ENCODE data around the gene TMPRSS12.
"Not testable (repeated sequence)": the region's sequence is repeated elsewhere in the genome, so short reads cannot be mapped to it uniquely, and the experiment has no call there.

Gene TMPRSS12

DNA sequence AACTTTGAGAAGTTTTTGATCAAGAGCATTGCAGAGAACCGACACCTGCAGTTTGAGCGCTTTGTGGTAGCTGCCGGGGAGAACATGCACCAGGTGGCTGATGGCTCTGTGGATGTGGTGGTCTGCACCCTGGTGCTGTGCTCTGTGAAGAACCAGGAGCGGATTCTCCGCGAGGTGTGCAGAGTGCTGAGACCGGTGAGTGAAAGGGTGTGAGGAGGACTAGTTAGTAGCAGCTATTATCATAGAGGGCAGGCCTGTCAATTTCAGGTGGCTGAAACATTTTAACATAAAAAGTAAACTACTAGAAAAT lies 82.6 kb downstream of the TMPRSS12 start:
- in situ Hi-C loops (cut with HindIII; ENCODE audit: low sequenced_read_pairs): loop anchor here (10.0 kb wide), 1 partner anchor 90 kb away; no protein-coding TSS in a partner anchor

DNA sequence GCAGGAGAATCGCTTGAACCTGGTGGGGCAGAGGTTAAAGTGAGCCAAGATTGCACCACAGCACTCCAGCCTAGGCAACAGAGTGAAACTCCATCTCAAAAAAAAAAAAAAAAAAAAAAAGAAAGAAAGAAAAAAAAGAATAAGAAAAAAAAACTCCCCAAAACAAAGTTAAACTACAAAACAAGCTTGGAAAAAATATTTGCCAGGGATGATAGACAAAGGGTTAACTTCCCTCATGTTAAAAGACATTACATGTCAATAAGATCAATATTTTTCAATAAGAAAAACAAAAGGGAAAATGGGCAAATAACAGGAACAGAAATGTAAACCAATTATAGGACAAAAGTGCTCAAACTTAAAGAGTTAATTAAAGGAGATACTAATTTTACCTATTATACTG lies 83.2 kb downstream of the TMPRSS12 start:
- in situ Hi-C loops (cut with HindIII; ENCODE audit: low sequenced_read_pairs): loop anchor here (10.0 kb wide), 1 partner anchor 91 kb away; no protein-coding TSS in a partner anchor

DNA sequence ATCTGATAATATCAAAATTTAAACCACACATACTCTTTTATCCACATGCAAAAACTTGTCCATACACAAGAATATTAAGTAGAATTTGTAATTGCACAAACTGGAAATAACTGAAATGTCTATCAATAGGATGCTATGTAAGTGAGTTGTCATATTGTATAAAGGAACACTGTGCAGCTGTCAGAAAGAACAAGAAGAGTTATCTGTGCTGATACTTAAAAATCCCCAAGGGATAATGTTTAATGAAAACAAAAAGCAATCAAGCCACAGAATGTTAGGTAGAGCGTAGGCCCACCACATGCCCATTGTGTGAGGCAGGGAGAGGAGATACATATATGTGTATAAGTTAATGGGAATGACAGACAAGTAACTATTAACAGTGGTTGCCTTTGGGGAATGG lies 83.7 kb downstream of the TMPRSS12 start:
- in situ Hi-C loops (cut with HindIII; ENCODE audit: low sequenced_read_pairs): loop anchor here (10.0 kb wide), 1 partner anchor 92 kb away; no protein-coding TSS in a partner anchor

DNA sequence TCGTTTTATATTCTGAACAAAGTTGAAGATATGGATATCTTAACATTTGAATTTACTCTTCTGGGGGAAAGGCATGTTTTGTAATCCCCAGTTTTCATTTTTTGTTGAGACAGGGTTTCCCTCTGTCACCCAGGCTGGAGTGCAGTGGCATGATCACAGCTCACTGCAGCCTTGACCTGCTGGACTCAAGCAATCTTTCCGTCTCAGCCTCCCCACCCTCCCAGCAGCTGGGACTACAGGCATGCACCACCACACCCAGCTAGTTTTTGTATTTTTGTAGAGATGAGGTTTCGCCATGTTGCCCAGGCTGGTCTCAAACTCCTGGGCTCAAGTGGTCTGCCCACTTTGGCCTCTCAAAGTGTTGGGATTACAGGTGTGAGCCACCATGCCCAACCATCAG lies 84.2 kb downstream of the TMPRSS12 start:
- in situ Hi-C loops (cut with HindIII; ENCODE audit: low sequenced_read_pairs): loop anchor here (10.0 kb wide), 1 partner anchor 92 kb away; no protein-coding TSS in a partner anchor

DNA sequence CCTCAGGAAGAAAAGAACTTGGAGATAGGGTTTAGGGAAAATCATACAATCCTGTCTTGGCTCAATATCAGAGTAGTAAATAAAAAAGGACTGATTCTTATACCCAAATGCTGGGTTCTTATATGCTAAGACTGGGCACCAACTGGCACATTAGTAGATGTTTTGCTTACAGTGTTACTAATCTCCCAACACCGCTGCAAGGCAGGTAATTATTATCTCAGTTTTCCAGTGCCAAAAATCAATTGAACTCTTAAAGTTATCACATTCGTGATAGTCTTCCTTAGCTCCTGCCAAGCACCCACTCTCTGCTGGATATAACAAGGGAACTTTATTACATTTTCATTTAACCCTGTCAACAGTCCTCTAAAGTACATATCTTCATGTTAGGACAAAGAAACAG lies 84.6 kb downstream of the TMPRSS12 start:
- in situ Hi-C loops (cut with HindIII; ENCODE audit: low sequenced_read_pairs): loop anchor here (10.0 kb wide), 1 partner anchor 93 kb away; no protein-coding TSS in a partner anchor

DNA sequence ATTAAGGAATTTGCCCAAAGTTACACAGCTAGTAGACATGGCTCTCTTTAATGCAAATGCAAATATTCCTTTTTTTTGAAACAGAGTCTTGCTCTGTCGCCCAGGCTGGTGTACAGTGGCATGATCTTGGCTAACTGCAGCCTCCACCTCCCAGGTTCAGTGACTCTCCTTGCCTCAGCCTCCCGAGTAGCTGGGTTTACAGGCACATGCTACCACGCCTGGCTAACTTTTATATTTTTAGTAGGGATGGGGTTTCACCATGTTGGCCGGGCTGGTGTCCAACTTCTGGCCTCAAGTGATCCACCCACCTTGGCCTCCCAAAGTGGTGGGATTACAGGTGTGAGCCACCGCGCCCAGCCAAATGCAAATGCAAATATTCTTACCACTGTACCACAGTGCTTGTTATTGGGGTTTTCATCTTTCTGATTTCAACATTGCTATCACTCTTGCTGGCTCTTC lies 85.1 kb downstream of the TMPRSS12 start:
- in situ Hi-C loops (cut with HindIII; ENCODE audit: low sequenced_read_pairs): loop anchor here (10.0 kb wide), 1 partner anchor 93 kb away; no protein-coding TSS in a partner anchor

DNA sequence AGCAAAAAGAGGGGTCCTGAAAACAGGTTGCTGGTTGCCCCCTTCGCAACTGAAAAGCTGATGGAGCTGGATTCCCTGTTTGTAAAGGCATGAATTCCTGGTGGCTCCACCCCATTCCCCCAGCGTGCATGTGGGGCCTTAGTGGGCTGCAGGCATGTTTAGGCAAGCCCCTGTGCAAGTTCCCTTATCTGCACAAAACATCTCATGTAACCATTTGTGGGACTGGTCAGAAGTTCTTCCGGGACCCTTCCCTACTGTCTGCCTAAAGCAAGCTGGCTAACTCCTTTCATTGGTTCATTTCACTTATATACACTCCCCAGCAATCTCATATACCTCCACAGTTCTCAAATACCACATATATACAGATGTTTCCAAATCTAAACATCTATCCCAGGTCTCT lies 85.7 kb downstream of the TMPRSS12 start:
- in situ Hi-C loops (cut with HindIII; ENCODE audit: low sequenced_read_pairs): loop anchor here (10.0 kb wide), 1 partner anchor 94 kb away; no protein-coding TSS in a partner anchor

DNA sequence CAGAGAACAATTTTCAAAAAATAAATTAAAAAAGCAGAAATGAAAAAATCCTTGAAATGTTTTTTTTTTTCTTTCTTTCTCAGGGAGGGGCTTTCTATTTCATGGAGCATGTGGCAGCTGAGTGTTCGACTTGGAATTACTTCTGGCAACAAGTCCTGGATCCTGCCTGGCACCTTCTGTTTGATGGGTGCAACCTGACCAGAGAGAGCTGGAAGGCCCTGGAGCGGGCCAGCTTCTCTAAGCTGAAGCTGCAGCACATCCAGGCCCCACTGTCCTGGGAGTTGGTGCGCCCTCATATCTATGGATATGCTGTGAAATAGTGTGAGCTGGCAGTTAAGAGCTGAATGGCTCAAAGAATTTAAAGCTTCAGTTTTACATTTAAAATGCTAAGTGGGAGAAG lies 87.1 kb downstream of the TMPRSS12 start:
- in situ Hi-C loops (cut with HindIII; ENCODE audit: low sequenced_read_pairs): loop anchor here (10.0 kb wide), 1 partner anchor 95 kb away; no protein-coding TSS in a partner anchor

DNA sequence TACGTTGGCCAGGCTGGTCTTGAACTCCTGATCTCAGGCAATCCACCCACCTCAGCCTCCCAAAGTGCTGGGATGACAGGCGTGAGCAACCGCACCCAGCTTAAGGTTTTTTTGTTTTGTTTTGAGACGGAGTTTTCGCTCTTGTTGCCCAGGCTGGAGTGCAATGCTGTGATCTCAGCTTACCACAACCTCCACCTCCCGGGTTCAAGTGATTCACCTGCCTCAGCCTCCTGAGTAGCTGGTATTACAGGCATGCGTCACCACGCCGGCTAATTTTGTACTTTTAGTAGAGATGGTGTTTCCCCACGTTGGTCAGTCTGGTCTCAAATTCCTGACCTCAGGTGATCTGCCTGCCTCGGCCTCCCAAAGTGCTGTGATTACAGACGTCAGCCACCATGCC lies 87.8 kb downstream of the TMPRSS12 start:
- in situ Hi-C loops (cut with HindIII; ENCODE audit: low sequenced_read_pairs): not testable (repeated sequence)

DNA sequence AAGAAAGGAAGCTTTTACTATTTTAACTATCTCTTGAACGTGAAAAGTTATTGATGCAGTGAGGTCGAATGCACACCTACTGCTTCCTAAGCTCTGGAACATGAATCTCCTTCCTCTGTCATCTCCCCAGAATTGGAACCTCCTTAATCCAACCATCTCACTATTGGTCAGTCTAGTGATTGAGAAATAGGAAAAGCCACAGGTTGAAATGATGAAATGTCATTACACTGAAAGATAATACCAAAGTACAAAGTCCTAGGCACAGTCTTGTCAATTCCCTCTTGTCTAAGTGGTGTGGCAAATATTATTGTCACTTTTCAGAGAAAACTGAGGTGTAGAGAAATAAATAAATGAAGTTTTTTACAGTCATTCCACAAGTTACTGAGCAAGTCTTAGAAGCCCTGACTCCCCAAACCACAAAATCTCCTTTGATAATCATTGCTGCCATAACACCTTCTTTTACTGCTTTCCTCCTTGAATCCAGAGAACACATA lies 90.1 kb downstream of the TMPRSS12 start:
- in situ Hi-C loops (cut with HindIII; ENCODE audit: low sequenced_read_pairs): no loop called here

DNA sequence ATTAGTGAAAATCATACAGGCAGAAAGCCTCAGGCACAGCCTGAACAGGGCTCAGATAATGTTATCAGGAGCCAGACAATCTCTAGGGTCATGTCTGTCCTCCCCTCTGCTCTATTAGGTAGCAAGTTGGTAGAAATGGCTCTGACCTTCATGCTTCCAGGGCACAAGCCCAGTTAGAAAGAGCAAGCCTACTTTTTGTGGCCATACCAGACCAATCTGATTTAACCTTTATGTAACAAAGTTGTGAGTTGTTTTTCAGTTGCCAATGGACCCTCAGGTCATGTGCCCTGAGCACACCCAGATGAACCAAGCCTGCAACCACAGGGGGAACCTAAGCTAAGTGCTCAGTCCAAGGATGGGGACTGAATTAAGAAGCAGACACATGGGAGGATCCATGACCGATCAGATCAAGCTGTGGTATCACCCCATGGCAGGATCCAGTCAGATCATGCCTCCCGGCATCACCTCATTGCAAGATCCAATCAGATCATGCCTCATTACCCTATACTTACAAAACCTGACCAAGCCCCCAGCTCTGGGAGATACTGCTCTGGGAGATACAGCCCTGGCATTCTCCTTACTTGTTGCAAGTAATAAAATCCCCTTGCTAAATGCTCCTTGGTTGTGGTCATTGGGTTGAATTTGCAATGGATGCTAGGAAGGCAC lies 90.9 kb downstream of the TMPRSS12 start:
- in situ Hi-C loops (cut with HindIII; ENCODE audit: low sequenced_read_pairs): no loop called here

DNA sequence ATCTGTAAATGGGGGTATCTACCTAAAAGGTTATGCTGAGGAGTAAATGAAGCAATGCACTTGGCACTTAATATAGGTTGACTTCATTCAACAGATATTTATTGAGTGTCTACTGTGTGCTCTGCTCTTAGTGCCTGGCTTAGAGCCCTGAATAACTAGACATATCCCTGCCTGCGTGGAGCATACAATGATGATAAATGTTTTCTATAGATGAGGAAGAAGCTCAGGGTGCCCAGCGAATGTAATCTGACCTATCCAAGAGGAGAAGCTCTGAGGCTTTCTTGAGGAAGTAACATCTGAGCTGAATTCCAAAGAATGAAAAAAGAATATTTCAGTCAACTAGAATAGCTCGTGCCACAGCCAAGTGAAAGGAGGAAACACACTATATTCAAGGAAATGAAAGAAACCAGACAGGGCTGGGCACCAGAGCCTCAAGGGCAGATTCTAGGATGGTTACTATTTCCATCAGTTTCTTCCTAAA lies 91.7 kb downstream of the TMPRSS12 start:
- in situ Hi-C loops (cut with HindIII; ENCODE audit: low sequenced_read_pairs): no loop called here

DNA sequence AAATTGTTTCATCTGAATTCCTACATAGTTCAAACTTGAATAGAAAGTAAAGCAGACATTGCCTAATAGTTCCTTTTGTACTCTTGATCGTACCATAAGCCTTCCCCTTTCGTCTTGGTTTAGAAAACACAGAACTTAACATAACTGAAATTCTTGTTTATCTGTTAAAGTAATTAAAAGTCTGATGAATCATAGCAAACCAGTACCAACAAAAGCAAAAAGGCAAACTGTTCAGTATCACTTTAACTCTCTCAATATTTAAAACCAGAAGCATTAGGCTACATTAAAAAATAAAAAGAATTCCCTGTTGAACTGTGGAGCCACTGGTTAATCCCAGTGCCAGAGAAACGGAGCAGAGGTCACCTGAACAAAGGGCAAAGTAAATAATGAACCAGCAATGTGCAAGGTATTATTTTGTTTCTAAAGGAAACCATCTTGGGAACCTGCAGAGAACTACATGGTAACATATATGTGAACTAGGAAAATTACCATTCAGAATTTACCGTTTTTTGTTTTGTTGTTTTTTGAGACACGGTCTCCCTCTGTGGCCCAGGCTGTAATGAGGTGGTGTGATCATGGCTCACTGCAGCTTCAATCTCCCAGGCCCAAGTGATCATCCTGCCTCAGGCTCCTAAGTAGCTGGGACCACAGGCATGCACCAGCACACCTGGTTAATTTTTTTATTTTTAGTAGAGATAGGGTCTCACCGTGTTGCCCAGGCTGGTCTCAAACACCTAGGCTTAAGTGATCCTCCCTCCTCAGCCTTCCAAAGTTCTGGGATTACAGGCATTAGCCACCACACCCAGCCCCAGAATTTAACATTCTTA lies 92.5 kb downstream of the TMPRSS12 start:
- in situ Hi-C loops (cut with HindIII; ENCODE audit: low sequenced_read_pairs): no loop called here

DNA sequence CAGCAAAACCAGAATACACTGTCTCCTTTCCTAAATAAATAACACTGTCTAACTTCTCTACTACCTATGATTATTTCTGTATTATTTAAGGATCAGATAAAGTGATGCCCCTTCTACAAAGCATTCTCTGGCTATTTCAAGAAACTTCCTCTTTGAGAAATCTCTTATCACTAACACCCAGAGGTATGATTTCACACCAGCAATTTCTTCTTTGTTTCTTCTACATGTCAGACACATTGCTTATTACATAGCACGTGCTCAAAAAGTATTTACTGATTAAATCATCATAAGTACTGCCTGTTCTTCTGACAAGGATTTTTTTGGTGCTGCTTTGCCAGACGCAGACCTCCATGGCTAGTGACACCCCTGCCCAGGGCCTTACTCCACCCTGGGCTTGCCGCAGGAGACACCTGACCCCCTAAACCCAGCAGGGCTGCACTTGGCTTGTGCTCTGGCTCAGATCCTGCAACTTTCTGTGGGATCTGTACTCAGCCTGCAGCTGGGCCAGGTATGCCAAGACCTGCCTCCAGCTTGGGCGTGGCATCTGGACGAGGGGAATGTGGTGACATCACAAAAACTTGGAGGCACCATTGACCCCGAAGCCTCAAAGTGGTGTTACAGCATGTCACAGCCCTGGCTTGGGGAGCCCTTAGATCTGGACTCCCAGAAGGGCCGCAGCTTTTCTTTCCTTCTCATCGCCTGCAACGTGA lies 94.2 kb downstream of the TMPRSS12 start:
- in situ Hi-C loops (cut with HindIII; ENCODE audit: low sequenced_read_pairs): no loop called here
